PC-9 (cell line): ENCODE results near the gene SLC12A4. TPM values are rescaled to one million over a fixed set of nuclear protein-coding genes. Genes with fewer than 3 reads are reported as not detected.

Experiments
- BruUV-seq: library from RNA; stranded (reverse); fragments of 400-500 nt; replicated peaks from 2 replicates; lab custom pipeline; 2021; lab: Mats Ljungman, UMichigan
- CTCF ChIA-PET: fragments of 300-600 bp; sonication (Branson Sonifier 250); formaldehyde crosslinking; loops from one replicate; lab custom pipeline; 2022; ENCODE audit warnings: antibody characterized with exemption; lab: Charles Lee
- POLR2A ChIA-PET: fragments of 300-600 bp; sonication (Branson Sonifier 250); formaldehyde crosslinking; loops from one replicate; lab custom pipeline; 2022; ENCODE audit warnings: antibody characterized with exemption; ENCODE audit not compliant: unreplicated experiment; lab: Charles Lee
- DNase-seq, 2 experiments: peaks; one replicate each; pipeline versions ENCODE4 v3.0.0 to v3.0.0-alpha.2; 2015 to 2022; ENCODE audit warnings: mixed read lengths in 1 of 2
- H2AFZ ChIP-seq: fragments of 200-600 bp; sonication (generic); 2 replicates; pipeline ENCODE4 v1.8.1; 2017; ENCODE audit warnings: antibody characterized with exemption
- H3F3A ChIP-seq: fragments of 200-600 bp; sonication (generic); 2 replicates; pipeline ENCODE4 v1.8.1; 2017; ENCODE audit warnings: antibody characterized with exemption, mild to moderate bottlenecking, low read depth; ENCODE audit not compliant: insufficient read depth
- H3K27ac ChIP-seq: fragments of 200-600 bp; sonication (generic); 2 replicates; pipeline ENCODE4 v1.6.1; 2016; ENCODE audit warnings: mixed run types
- H3K27me3 ChIP-seq: fragments of 200-600 bp; sonication (generic); 2 replicates; pipeline ENCODE4 v1.6.1; 2016; ENCODE audit warnings: low read depth, mixed run types; ENCODE audit not compliant: insufficient read depth
- H3K36me3 ChIP-seq: fragments of 200-600 bp; sonication (generic); 2 replicates; pipeline ENCODE4 v1.6.1; 2016; ENCODE audit warnings: low read depth, mixed run types
- H3K4me1 ChIP-seq: fragments of 200-600 bp; sonication (generic); replicated peaks from 2 replicates; pipeline ENCODE4 v1.6.1; 2016; ENCODE audit warnings: mixed run types; ENCODE audit not compliant: insufficient read depth
- H3K4me2 ChIP-seq: fragments of 200-600 bp; sonication (generic); 2 replicates; pipeline ENCODE4 v1.6.1; 2017; ENCODE audit warnings: mixed run types
- H3K4me3 ChIP-seq: fragments of 200-600 bp; sonication (generic); 2 replicates; pipeline ENCODE4 v1.6.1; 2016; ENCODE audit warnings: mixed run types
- H3K79me2 ChIP-seq: fragments of 200-600 bp; sonication (generic); 2 replicates; pipeline ENCODE4 v1.6.1; 2017; ENCODE audit warnings: low read depth, mixed run types
- H3K9me2 ChIP-seq: fragments of 200-600 bp; sonication (generic); 2 replicates; pipeline ENCODE4 v1.8.1; 2017; ENCODE audit warnings: mild to moderate bottlenecking; ENCODE audit not compliant: insufficient read depth
- H3K9me3 ChIP-seq: fragments of 200-600 bp; sonication (generic); 2 replicates; pipeline ENCODE4 v1.8.1; 2016; ENCODE audit warnings: low read depth; ENCODE audit not compliant: insufficient read depth
- H4K20me1 ChIP-seq: fragments of 200-600 bp; sonication (generic); 2 replicates; pipeline ENCODE4 v1.8.1; 2017; ENCODE audit not compliant: insufficient read depth
- EZH2 ChIP-seq: fragments of 200-600 bp; sonication (generic); IDR thresholded peaks from 2 replicates; pipeline ENCODE4 v1.8.0; 2017; ENCODE audit warnings: antibody characterized with exemption, low read depth
- intact Hi-C: fragments of 100-400 bp; cut with micrococcal nuclease; formaldehyde crosslinking; loops from one replicate; pipeline ENCODE4 v1.10.0; 2022; ENCODE audit not compliant: unreplicated experiment
- total RNA-seq: library from RNA; stranded (reverse); gene quantifications from 2 replicates; pipeline ENCODE4 v1.2.3, GENCODE V29; 2021
- TF ChIP-seq, protein P1 (sequence below): fragments of 200-600 bp; sonication (generic); conservative IDR thresholded peaks from 2 replicates; pipeline ENCODE4 v1.6.1; 2017; ENCODE audit warnings: mixed run types, antibody characterized with exemption, mild to moderate bottlenecking, moderate library complexity

The SLC12A4 gene
- total RNA-seq, 1 experiment from 2014 or later, result 27.0 TPM

GRCh38 chr16:67924140-67924906, 44.1 kb downstream of the SLC12A4 start:
- no peak for DNase-seq
- Histone ChIP-seq H3K9me3 (no peaks in the 10 kb centered on the region), H4K20me1 (peaks cover 48% of the 10 kb centered on the region), H2AFZ (no peak overlapping the region), H3F3A (peaks cover 5% of the 10 kb centered on the region; the same call in 1 of the 2 replicates), H3K4me1 (no peaks in the 10 kb centered on the region), H3K27ac (no peak overlapping the region), H3K4me2 (no peak overlapping the region), H3K36me3 (no peaks in the 10 kb centered on the region), H3K79me2 (no peaks in the 10 kb centered on the region), H3K27me3 (no peaks in the 10 kb centered on the region), H3K9me2 (no peaks in the 10 kb centered on the region), H3K4me3 (no peak overlapping the region)
- BruUV-seq, result no TSS peak
- CTCF ChIA-PET, result no interaction called here
- TF ChIP-seq EZH2, result no peak
- TF ChIP-seq, protein P1, sequence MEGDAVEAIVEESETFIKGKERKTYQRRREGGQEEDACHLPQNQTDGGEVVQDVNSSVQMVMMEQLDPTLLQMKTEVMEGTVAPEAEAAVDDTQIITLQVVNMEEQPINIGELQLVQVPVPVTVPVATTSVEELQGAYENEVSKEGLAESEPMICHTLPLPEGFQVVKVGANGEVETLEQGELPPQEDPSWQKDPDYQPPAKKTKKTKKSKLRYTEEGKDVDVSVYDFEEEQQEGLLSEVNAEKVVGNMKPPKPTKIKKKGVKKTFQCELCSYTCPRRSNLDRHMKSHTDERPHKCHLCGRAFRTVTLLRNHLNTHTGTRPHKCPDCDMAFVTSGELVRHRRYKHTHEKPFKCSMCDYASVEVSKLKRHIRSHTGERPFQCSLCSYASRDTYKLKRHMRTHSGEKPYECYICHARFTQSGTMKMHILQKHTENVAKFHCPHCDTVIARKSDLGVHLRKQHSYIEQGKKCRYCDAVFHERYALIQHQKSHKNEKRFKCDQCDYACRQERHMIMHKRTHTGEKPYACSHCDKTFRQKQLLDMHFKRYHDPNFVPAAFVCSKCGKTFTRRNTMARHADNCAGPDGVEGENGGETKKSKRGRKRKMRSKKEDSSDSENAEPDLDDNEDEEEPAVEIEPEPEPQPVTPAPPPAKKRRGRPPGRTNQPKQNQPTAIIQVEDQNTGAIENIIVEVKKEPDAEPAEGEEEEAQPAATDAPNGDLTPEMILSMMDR, result no peak
- POLR2A ChIA-PET, result no interaction called here
- intact Hi-C loops, result no loop called here

DNA sequence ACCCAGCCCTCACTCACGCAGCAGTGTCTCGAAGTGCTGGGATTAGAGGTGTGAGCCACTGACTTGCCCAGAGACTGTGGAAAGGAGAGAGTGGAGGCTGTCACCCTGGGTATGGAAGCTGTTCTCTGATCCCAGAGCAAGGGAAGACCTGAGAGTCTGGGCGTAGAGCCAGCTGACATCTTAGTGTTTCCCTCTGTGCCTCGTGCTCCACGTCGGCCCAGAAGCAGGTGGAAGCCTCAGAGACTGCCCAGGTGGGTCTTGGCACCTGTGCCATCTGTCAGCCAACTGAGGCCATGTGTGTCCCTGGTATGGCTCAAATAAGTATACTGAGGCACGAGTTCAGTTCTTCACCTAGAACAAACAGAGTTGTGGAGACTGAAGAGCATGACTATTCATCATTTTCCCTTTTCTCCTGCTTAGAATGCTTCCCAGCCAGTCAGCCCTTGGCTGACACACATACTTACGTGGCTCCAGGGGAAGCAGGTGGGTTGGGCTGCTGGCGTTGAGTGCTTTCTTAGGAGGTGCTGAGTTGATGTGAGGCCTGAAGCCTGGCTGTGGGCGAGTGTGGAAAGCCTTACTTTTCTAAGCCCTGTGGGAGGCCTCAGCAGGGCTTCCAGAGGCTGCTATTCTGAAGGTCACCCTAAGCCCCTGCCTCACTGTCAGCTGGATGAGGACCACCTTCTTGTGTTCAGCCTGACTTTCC, 44.9 kb downstream of the SLC12A4 start:
- Histone ChIP-seq H3K79me2 (no peaks in the 10 kb centered on the region), H3K27ac (no peak overlapping the region), H2AFZ (no peak overlapping the region), H4K20me1 (peaks cover 52% of the 10 kb centered on the region), H3K36me3 (no peaks in the 10 kb centered on the region), H3K9me2 (no peaks in the 10 kb centered on the region), H3K4me2 (no peak overlapping the region), H3F3A (peaks cover 5% of the 10 kb centered on the region; the same call in 1 of the 2 replicates), H3K27me3 (no peaks in the 10 kb centered on the region), H3K9me3 (no peaks in the 10 kb centered on the region), H3K4me1 (no peaks in the 10 kb centered on the region), H3K4me3 (no peak overlapping the region)
- TF ChIP-seq, protein P1, result no peak
- TF ChIP-seq EZH2, result no peak
- ChIA-PET CTCF (no interaction called here), POLR2A (no interaction called here)
- intact Hi-C loops, result no loop called here
- no TSS peak for BruUV-seq
- DNase-seq, result no peak

GRCh38 chr16:67922740-67923139, 45.7 kb downstream of the SLC12A4 start:
- Histone ChIP-seq H3K36me3 (no peaks in the 10 kb centered on the region), H3F3A (peaks cover 5% of the 10 kb centered on the region; the same call in 1 of the 2 replicates), H3K79me2 (no peaks in the 10 kb centered on the region), H3K9me2 (no peaks in the 10 kb centered on the region), H3K27ac (no peak overlapping the region), H3K4me2 (no peak overlapping the region), H4K20me1 (peaks cover 52% of the 10 kb centered on the region), H3K4me1 (no peaks in the 10 kb centered on the region), H3K27me3 (no peaks in the 10 kb centered on the region), H2AFZ (no peak overlapping the region), H3K4me3 (no peak overlapping the region), H3K9me3 (no peaks in the 10 kb centered on the region)
- intact Hi-C loops, result no loop called here
- TF ChIP-seq, protein P1, result no peak
- no peak for TF ChIP-seq EZH2
- BruUV-seq, result no TSS peak
- DNase-seq, result no peak
- CTCF ChIA-PET, result no interaction called here
- POLR2A ChIA-PET, result no interaction called here
